HEK293T (cell line): ENCODE data around the gene PRELID3B.
"Not testable (repeated sequence)": the region's sequence is repeated elsewhere in the genome, so short reads cannot be mapped to it uniquely, and the experiment has no call there.

Experiments
- CTCF ChIA-PET: fragments of 350-600 bp; formaldehyde crosslinking; extraction: SDS; loops from one replicate; lab custom pipeline; 2021; ENCODE audit warnings: antibody characterized with exemption, inconsistent platforms; lab: Yijun Ruan, JAX
- POLR2A ChIA-PET: fragments of 350-600 bp; formaldehyde crosslinking; extraction: SDS; loops from one replicate; lab custom pipeline; 2020; ENCODE audit warnings: antibody characterized with exemption, inconsistent platforms; lab: Yijun Ruan, JAX
- DNase-seq: peaks from one replicate; pipeline ENCODE4 v3.0.0; 2012; ENCODE audit warnings: mixed read lengths; ENCODE audit errors: extremely low spot score
- ARNT ChIP-seq: fragments of 450-650 bp; IDR thresholded peaks from 2 replicates; pipeline ENCODE4 v1.6.1; 2017; ENCODE audit warnings: mild to moderate bottlenecking
- BHLHE40 ChIP-seq: fragments of 450-650 bp; IDR thresholded peaks from 2 replicates; pipeline ENCODE4 v1.6.1; 2016; ENCODE audit warnings: mild to moderate bottlenecking, moderate library complexity, borderline replicate concordance
- CTBP1 ChIP-seq: fragments of 450-650 bp; IDR thresholded peaks from 2 replicates; pipeline ENCODE4 v1.6.1; 2016; ENCODE audit warnings: borderline replicate concordance
- ELF4 ChIP-seq: fragments of 450-650 bp; IDR thresholded peaks from 2 replicates; pipeline ENCODE4 v1.6.1; 2017; ENCODE audit warnings: antibody characterized with exemption
- FOXA1 ChIP-seq: fragments of 450-650 bp; IDR thresholded peaks from 2 replicates; pipeline ENCODE4 v1.6.1; 2016; ENCODE audit warnings: mild to moderate bottlenecking
- FOXK2 ChIP-seq: fragments of 450-650 bp; IDR thresholded peaks from 2 replicates; pipeline ENCODE4 v1.6.1; 2016; ENCODE audit warnings: mild to moderate bottlenecking
- FOXM1 ChIP-seq: fragments of 450-650 bp; IDR thresholded peaks from 2 replicates; pipeline ENCODE4 v1.6.1; 2017; ENCODE audit warnings: mild to moderate bottlenecking, borderline replicate concordance
- HDGF ChIP-seq: fragments of 450-650 bp; IDR thresholded peaks from 2 replicates; pipeline ENCODE4 v1.6.1; 2017; ENCODE audit warnings: antibody characterized with exemption, borderline replicate concordance
- L3MBTL2 ChIP-seq: fragments of 450-650 bp; conservative IDR thresholded peaks from 2 replicates; pipeline ENCODE4 v1.6.1; 2016; ENCODE audit warnings: mild to moderate bottlenecking
- LEF1 ChIP-seq: fragments of 450-650 bp; IDR thresholded peaks from 2 replicates; pipeline ENCODE4 v1.6.1; 2017; ENCODE audit warnings: mild to moderate bottlenecking, borderline replicate concordance
- NFRKB ChIP-seq: fragments of 450-650 bp; IDR thresholded peaks from 2 replicates; pipeline ENCODE4 v1.6.1; 2016; ENCODE audit warnings: mild to moderate bottlenecking, moderate library complexity
- PKNOX1 ChIP-seq: fragments of 450-650 bp; IDR thresholded peaks from 2 replicates; pipeline ENCODE4 v1.6.1; 2016
- SP1 ChIP-seq: fragments of 450-650 bp; IDR thresholded peaks from 2 replicates; pipeline ENCODE4 v1.6.1; 2017
- SUZ12 ChIP-seq: fragments of 450-650 bp; IDR thresholded peaks from 2 replicates; pipeline ENCODE4 v1.6.1; 2016; ENCODE audit warnings: mild to moderate bottlenecking
- TARDBP ChIP-seq: fragments of 450-650 bp; IDR thresholded peaks from 2 replicates; pipeline ENCODE4 v1.6.1; 2016
- ZNF384 ChIP-seq: fragments of 450-650 bp; IDR thresholded peaks from 2 replicates; pipeline ENCODE4 v1.6.1; 2016

PRELID3B gene

GRCh38 chr20:59044796-59045195 is 2.2 kb upstream of the PRELID3B start:
- TF ChIP-seq ELF4 (no peak), HDGF (no peak), ARNT (no peak), SP1 (no peak), TARDBP (no peak), BHLHE40 (no peak)
- POLR2A ChIA-PET, result no interaction called here
- no peak for DNase-seq
- CTCF ChIA-PET, result no interaction called here

DNA sequence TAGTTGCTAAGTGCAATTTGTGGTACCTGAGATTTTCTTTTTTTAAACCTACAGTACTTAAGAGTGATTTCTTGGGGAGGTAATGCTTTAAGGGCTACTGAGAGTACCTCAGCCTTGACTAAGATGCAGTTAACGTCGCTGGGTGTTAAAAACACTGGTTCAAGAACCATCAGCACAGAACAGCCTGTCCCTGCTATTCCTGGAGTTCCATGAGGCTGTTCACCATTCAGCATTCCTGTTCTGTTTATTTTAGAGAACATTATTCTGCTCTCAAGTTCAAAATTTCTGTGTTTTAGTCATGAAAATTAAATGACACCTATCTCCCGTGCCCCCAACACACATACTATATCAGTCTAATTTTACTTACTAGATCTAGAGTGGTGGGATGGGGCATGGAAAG is 1.7 kb upstream of the PRELID3B start:
- no peak for DNase-seq
- POLR2A ChIA-PET, result interaction anchor here (3.0 kb wide), 1 partner anchor 11 kb away, joined by 29 read pairs; the partner anchor contains the start of gene ATP5F1E
- TF ChIP-seq PKNOX1, result no peak
- TF ChIP-seq TARDBP, result no peak
- no peak for TF ChIP-seq SUZ12
- TF ChIP-seq BHLHE40, result no peak
- no peak for TF ChIP-seq ELF4
- no peak for TF ChIP-seq ARNT
- no peak for TF ChIP-seq FOXK2
- no peak for TF ChIP-seq L3MBTL2
- no peak for TF ChIP-seq NFRKB
- TF ChIP-seq FOXM1, result no peak
- TF ChIP-seq CTBP1, result no peak
- no peak for TF ChIP-seq HDGF
- TF ChIP-seq LEF1, result no peak
- TF ChIP-seq SP1, result no peak
- no peak for TF ChIP-seq FOXA1
- CTCF ChIA-PET, result no interaction called here

GRCh38 chr20:59043698-59044097 is 1.1 kb upstream of the PRELID3B start:
- ChIA-PET CTCF (interaction anchor here (0.6 kb wide), 1 partner anchor 412 kb away, joined by 3 read pairs; no protein-coding TSS in a partner anchor), POLR2A (interaction anchor here (3.0 kb wide), 1 partner anchor 11 kb away, joined by 29 read pairs; the partner anchor contains the start of gene ATP5F1E)
- TF ChIP-seq TARDBP (no peak), FOXA1 (no peak), SUZ12 (no peak), ZNF384 (no peak), PKNOX1 (no peak), SP1 (no peak), LEF1 (no peak), CTBP1 (no peak), ARNT (no peak), NFRKB (no peak), ELF4 (no peak), L3MBTL2 (no peak), BHLHE40 (no peak), FOXM1 (no peak), HDGF (no peak), FOXK2 (no peak)
- no peak for DNase-seq

DNA sequence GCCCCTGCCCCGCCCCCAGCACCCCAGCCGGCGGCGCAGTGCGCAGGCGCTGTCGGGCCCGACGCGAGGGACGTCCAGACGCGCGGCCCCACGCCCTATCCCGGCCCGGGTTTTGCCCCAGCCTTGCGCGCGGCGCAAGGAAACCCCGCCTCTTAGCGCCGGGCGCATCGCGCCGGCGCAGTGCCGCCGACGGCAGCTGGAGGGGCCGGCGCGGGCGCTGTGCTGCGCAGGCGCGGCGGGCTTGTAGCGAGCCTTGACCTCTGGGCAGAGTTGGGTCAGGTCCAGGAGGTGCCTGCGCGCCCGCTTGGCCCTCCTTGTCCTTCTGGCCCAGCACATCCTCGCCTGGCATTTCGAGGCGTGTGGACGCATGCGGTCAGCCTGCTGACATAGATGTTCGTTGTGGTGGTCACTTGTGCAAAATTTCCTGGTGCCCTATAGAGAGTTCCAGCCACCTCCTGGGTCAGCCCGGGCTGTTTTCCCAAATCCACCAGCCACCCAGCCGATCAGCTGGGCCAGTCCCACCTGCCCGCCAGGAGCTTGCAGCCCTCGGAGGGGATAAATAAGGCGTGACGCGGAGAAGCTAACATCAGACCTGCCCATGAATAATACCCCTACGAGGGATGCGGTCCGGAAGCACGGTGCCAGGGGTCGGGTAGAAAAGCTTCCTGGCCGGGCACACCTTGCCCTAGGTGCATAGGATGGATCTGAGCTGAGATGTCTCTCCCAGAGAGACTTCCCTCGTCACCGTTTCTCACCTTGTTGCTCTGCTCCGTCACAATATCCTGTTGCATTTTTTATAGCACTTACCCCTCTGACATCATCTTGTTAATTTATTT is 428 bp upstream of the PRELID3B start:
- ChIA-PET POLR2A (interaction anchor here (0.9 to 3.0 kb wide), 2 partner anchors 10 to 19 kb away, joined by 3 to 29 read pairs; partner anchors contain the start of gene ATP5F1E), CTCF (interaction anchor here (0.6 kb wide), 1 partner anchor 412 kb away, joined by 3 read pairs; no protein-coding TSS in a partner anchor)
- TF ChIP-seq L3MBTL2 (no peak), FOXK2 (no peak), ARNT (no peak), ZNF384 (no peak), CTBP1 (no peak), TARDBP (no peak), FOXM1 (no peak), PKNOX1 (no peak), FOXA1 (no peak), LEF1 (no peak), HDGF (no peak), NFRKB (no peak), SP1 (no peak), SUZ12 (no peak), ELF4 (no peak), BHLHE40 (no peak)
- peak; percentile 98 for DNase-seq

DNA sequence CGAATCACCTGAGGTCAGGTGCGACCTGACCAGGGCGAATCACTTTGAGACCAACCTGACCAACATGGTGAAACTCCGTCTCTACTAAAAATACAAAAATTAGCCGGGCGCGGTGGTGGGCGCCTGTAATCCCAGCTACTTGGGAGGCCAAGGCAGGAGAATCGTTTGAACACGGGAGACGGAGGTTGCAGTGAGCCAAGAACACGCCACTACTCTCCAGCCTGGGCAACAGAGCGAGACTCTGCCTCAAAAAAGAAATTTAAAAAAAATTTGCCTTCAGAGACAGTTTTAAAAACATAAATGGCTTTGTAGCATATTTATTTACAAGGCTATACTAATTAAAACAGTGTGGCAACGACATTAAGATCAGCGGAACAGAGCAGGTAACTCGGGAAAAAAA is 1.1 kb downstream of the PRELID3B start:
- DNase-seq, CTCF ChIA-PET: not testable (repeated sequence)
- POLR2A ChIA-PET, result interaction anchor here (3.0 kb wide), 1 partner anchor 9 kb away, joined by 29 read pairs; the partner anchor contains the start of gene ATP5F1E

- CTCF ChIA-PET, result no interaction called here
- DNase-seq, result no peak
- TF ChIP-seq FOXA1, result no peak
- no peak for TF ChIP-seq NFRKB
- no peak for TF ChIP-seq FOXK2
- TF ChIP-seq TARDBP, result no peak
- no peak for TF ChIP-seq LEF1
- no peak for TF ChIP-seq FOXM1
- no peak for TF ChIP-seq ELF4
- no peak for TF ChIP-seq BHLHE40
- no peak for TF ChIP-seq CTBP1
- no peak for TF ChIP-seq HDGF
- no peak for TF ChIP-seq SUZ12
- no peak for TF ChIP-seq ZNF384
- POLR2A ChIA-PET, result interaction anchor here (0.6 to 1.0 kb wide), 3 partner anchors 8 to 149 kb away, joined by 3 to 4 read pairs (median 3); partner anchors contain the start of gene ATP5F1E
These were observed 1.9 kb downstream of the PRELID3B start for GRCh38 chr20:59040667-59041066.
